Lung (tissue), 12 donors: ENCODE measurements around the gene DENND1B. TPM values are rescaled to one million over a fixed set of nuclear protein-coding genes. Genes with fewer than 3 reads are reported as not detected.
A peak's percentile ranks its signal among the peaks of the same experiment; 100 is the strongest.
"Not testable (repeated sequence)": the region's sequence is repeated elsewhere in the genome, so short reads cannot be mapped to it uniquely, and the experiment has no call there.

Source experiments
- ATAC-seq: fragments of 200-7000 bp; cut with Tn5 transposase; one replicate; pipeline ENCODE4 v1.9.1; 2020; ENCODE audit warnings: moderate number of reproducible peaks; ENCODE audit not compliant: insufficient read depth, low FRiP score
- DNase-seq, 3 donors: peaks; one replicate each; pipeline ENCODE4 v3.0.0-alpha.2; 2013 to 2017
- H3K27ac ChIP-seq, 2 donors: one replicate each; pipeline ENCODE4 v1.5.1; 2013; ENCODE audit warnings: mild to moderate bottlenecking in 2 of 2, moderate library complexity in 2 of 2, control low read depth in 1 of 2, inconsistent platforms in 1 of 2, low read depth in 1 of 2, low read length in 1 of 2
- H3K27me3 ChIP-seq, 3 donors: one replicate each; pipeline ENCODE4 v1.5.1; 2013; ENCODE audit warnings: low read length in 2 of 3; ENCODE audit not compliant: control insufficient read depth in 3 of 3, insufficient read depth in 3 of 3
- H3K36me3 ChIP-seq, 4 donors: one replicate each; pipeline ENCODE4 v1.5.1; 2013; ENCODE audit warnings: low read length in 4 of 4, mild to moderate bottlenecking in 1 of 4, moderate library complexity in 1 of 4; ENCODE audit not compliant: control insufficient read depth in 4 of 4, insufficient read depth in 4 of 4
- H3K4me1 ChIP-seq, 5 donors: one replicate each; pipeline ENCODE4 v1.5.1; 2013; ENCODE audit warnings: low read length in 5 of 5, mild to moderate bottlenecking in 2 of 5, moderate library complexity in 1 of 5; ENCODE audit not compliant: control insufficient read depth in 5 of 5, insufficient read depth in 5 of 5
- H3K4me3 ChIP-seq: one replicate; pipeline ENCODE4 v1.5.1; 2013; ENCODE audit warnings: mild to moderate bottlenecking, control low read depth, moderate library complexity
- H3K9ac ChIP-seq, 2 donors: one replicate each; pipeline ENCODE4 v1.5.1; 2013; ENCODE audit warnings: low read length in 2 of 2, control low read depth in 1 of 2; ENCODE audit not compliant: insufficient read depth in 1 of 2
- H3K9me3 ChIP-seq, 4 donors: one replicate each; pipeline ENCODE4 v1.5.1; 2013; ENCODE audit warnings: low read length in 3 of 4, mild to moderate bottlenecking in 1 of 4, moderate library complexity in 1 of 4; ENCODE audit not compliant: control insufficient read depth in 4 of 4, insufficient read depth in 3 of 4
- CTCF ChIP-seq: IDR thresholded peaks from 2 replicates; pipeline ENCODE4 v1.5.1; 2012; ENCODE audit warnings: mild to moderate bottlenecking; ENCODE audit errors: control extremely low read depth, extremely low read depth
- WGBS, 2 donors: extraction: QIAGEN DNeasy Blood & Tissue Kit; methylation state at CpG; one replicate each; pipeline ENCODE4 v1.1.7; 2013; 5-methylcytosine and 5-hydroxymethylcytosine counted together
- polyA plus RNA-seq, 2 donors: library from polyadenylated mRNA; stranded (reverse); fragments of 200-250 nt; gene quantifications; one replicate each; pipeline ENCODE4 v1.2.1, GENCODE V29; 2013
- total RNA-seq, 2 donors: library from RNA; depleted of rRNA in 1 of 2; stranded (reverse); fragments of >200 nt in 1 of 2; gene quantifications; one replicate each; pipeline ENCODE4 v1.2.1, GENCODE V29; 2014 to 2021
- donor health status: control.
- donor health status: control.
- donor health status: Bipolar disorder and iron deficiency.
- donor health status: healthy.
- donor health status: DM: yes; HTN: yes; CAD: no.

The DENND1B gene
- total and polyA plus RNA-seq, 4 donors: 2.7 to 41.0 (median 10.1) TPM

GRCh38 chr1:197725044-197725443 is 50.2 kb downstream of the DENND1B start:
- Histone ChIP-seq H3K9ac (no peak overlapping the region), H3K4me1 (no peaks in the 10 kb centered on the region), H3K4me3 (no peak overlapping the region), H3K36me3 (no peaks in the 10 kb centered on the region), H3K27ac (no peak overlapping the region), H3K9me3 (peaks cover 0 to 3% (median 1%) of the 10 kb centered on the region in 4 donors), H3K27me3 (no peaks in the 10 kb centered on the region)
- 94 to 100% methylated on average over 1 of the region's 1 CpG for WGBS, 2 donors
- ATAC-seq: no peak
- TF ChIP-seq CTCF: no peak
- peak in 2 of 3 donors; percentile 25 for DNase-seq

- Histone ChIP-seq H3K4me1 (no peaks in the 10 kb centered on the region), H3K36me3 (no peaks in the 10 kb centered on the region), H3K27me3 (no peaks in the 10 kb centered on the region), H3K9me3 (no peaks in the 10 kb centered on the region), H3K4me3 (no peak overlapping the region), H3K27ac (no peak overlapping the region), H3K9ac (no peak overlapping the region)
- no peak for DNase-seq
- no peak for ATAC-seq
- 0% methylated on average over 1 of the region's 1 CpG for WGBS, 2 donors
- TF ChIP-seq CTCF: no peak
These were observed 59.5 kb downstream of the DENND1B start for GRCh38 chr1:197715806-197716205.

GRCh38 chr1:197706601-197707000 is 68.7 kb downstream of the DENND1B start:
- Histone ChIP-seq H3K4me3 (no peak overlapping the region), H3K27ac (no peak overlapping the region), H3K4me1 (no peaks in the 10 kb centered on the region), H3K9ac (no peak overlapping the region), H3K36me3 (no peaks in the 10 kb centered on the region), H3K27me3 (no peaks in the 10 kb centered on the region), H3K9me3 (no peaks in the 10 kb centered on the region)
- 63 to 79% methylated on average over 1 of the region's 1 CpG for WGBS, 2 donors
- no peak for DNase-seq
- ATAC-seq: no peak
- TF ChIP-seq CTCF: no peak

- Histone ChIP-seq H3K9me3 (no peaks in the 10 kb centered on the region), H3K4me1 (no peaks in the 10 kb centered on the region), H3K27me3 (no peaks in the 10 kb centered on the region), H3K36me3 (no peaks in the 10 kb centered on the region), H3K9ac (no peak overlapping the region), H3K4me3 (no peak overlapping the region), H3K27ac (no peak overlapping the region)
- no peak for ATAC-seq
- DNase-seq: no peak
- TF ChIP-seq CTCF: no peak
- 96 to 97% methylated on average over 3 of the region's 3 CpGs for WGBS, 2 donors
These were observed 69.3 kb downstream of the DENND1B start for GRCh38 chr1:197705941-197706340.

GRCh38 chr1:197700688-197701087 is 74.6 kb downstream of the DENND1B start:
- H3K36me3 ChIP-seq, H3K27me3 ChIP-seq, DNase-seq, ATAC-seq, H3K4me1 ChIP-seq, H3K27ac ChIP-seq, H3K4me3 ChIP-seq, H3K9ac ChIP-seq, H3K9me3 ChIP-seq: not testable (repeated sequence)
- 89 to 90% methylated on average over 4 of the region's 4 CpGs for WGBS, 2 donors
